SK-MEL-5 (cell line): ENCODE data around the gene COL12A1. TPM values are rescaled to one million over a fixed set of nuclear protein-coding genes. Genes with fewer than 3 reads are reported as not detected.
"Not testable (repeated sequence)": the region's sequence is repeated elsewhere in the genome, so short reads cannot be mapped to it uniquely, and the experiment has no call there.

ENCODE experiments used
- DNase-seq: peaks from one replicate; pipeline ENCODE4 v3.0.0-alpha.2; 2016; ENCODE audit warnings: low read depth, low spot score
- in situ Hi-C: cut with HindIII; loops from 2 replicates; pipeline ENCODE4 v1.10.0; 2016; ENCODE audit warnings: low sequenced_read_pairs, high pct_unique_total_duplicates, low pct_unique_long_range_greater_than_20kb
- total RNA-seq: library from RNA; depleted of rRNA; stranded (reverse); fragments of >200 nt; shearing (Covaris generic); gene quantifications from 2 replicates; pipeline ENCODE4 v1.2.3, GENCODE V29; 2014

Gene COL12A1
- total RNA-seq, 1 experiment from 2014 or later, result 0.29 TPM

DNA sequence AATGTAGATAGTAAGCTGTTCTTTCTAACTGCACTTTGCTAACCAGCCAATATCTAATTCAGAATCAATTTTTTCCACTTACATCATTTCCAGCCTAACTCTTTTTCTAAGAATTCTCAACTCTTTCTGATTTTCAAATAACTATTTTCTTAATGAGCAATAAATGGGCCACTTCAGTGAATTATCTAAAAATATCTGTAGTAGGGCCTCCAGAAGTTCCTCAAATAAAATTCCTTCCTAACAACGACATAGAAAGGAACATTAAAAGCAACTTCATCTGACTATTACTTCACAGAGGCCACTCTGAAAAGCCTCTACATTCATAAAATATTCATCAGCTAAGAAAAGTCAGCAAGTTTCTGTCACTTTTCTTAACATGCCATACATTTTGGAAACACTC, 4.8 kb downstream of the COL12A1 start:
- in situ Hi-C loops, result no loop called here
- no peak for DNase-seq

- in situ Hi-C loops, result no loop called here
- DNase-seq, result no peak
Observed at GRCh38 chr6:75199889-75200288, 6.0 kb downstream of the COL12A1 start.

DNA sequence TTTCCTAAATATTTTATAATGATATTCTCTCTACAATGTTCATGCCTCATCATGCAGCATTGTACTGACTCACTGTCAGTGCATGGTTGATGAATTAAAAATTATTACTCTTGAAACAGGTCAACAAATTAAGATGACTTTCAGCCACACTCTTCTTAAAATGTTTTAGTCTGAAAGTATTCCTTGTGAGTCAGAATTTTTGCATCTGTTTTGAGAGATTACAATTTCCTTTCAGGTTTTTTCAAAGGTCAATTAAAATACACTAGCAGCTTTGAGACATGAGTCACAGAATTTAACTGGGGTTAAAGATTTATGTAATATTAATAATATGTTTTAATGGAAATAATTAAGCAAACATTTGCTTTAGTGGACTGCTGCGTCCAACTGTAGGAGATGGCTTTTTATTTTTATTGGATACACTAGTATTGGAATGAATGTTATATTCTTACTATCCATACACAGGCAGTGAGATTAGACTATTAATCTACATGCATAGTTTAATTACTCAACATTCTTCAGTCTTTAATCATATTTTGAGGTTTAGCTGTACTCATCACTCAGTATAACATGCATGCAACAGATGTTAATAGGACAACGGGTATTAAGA, 9.7 kb downstream of the COL12A1 start:
- no peak for DNase-seq
- in situ Hi-C loops, result no loop called here

DNA sequence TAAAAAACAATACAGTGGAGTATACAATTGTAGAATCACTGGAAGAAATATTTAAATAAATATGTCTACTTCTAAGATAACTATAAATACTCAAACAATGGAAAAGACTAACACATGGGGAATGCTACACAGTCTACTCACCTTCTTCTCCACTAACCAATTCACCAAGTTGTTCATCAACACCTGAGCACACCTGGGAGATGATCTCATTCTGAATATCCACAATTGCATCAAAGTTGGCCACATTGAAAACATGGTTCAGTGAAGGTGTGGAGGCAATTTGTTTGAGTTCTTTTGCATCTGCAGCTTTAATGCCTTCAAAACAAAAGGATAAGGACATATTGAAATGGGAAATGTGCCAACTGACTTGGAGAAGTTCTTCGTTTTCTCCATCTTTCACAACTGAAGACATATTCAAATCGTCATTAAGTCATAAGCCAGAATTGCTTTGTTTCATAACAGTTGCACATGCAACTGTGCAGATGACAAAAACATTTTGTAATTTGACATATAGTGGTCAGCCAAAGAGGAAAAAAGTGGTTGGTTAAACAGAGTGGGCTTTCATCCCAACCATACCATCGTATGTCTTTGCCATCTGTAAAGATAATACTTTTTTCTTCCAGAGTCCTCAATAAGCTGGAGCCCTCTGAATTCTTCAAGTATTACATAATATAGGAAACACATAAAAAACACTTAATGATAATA, 17.5 kb downstream of the COL12A1 start:
- in situ Hi-C loops, result no loop called here
- peak; percentile 26 for DNase-seq

GRCh38 chr6:75186581-75186980, 19.3 kb downstream of the COL12A1 start:
- in situ Hi-C loops, DNase-seq: not testable (repeated sequence)

DNA sequence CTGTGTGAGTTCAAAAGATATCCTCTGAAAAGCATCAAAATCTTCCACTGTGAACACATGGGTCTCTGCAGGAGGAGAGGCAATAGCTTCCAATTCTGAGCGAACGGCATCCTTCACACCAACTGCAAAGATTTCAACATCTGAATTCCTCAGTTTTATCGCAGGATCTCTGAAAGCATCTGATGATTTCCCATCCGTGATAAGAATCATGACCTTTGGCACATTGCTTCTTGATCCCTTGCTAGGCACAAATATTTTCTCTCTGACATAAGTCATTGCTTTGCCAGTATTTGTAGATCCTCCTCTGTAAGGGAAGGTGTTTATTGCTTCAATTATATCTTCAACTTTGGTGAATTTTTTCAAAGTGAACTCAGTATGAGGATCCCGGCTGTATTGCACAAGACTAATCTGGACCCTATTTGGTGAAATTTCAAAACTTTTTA, 22.7 kb downstream of the COL12A1 start:
- no peak for DNase-seq
- in situ Hi-C loops, result no loop called here

- in situ Hi-C loops, result no loop called here
Observed at GRCh38 chr6:75180864-75181263, 25.0 kb downstream of the COL12A1 start.

DNA sequence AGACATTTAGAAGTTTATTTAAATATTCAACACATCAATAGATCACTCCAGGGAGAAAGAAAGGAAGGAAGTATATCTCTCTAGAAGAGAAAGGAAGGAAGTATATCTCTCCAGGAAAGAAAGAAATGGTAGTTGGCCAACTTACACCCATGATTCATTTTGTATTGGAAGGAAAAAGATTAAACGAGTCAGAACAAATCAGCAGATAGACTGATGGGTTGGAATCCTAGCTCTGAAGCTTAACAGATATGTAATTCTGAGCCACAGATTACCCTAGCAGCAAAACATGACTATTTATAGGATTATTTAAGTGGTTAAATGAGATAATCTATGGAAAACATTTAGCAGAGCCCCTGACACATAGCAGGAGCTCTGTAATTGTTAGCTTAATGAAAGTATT, 27.1 kb downstream of the COL12A1 start:
- in situ Hi-C loops, result no loop called here
- DNase-seq, result no peak

More at GRCh38 chr6:75180864-75181263, 25.0 kb downstream of the COL12A1 start:
- DNase-seq, result no peak

- in situ Hi-C loops, result no loop called here
Observed at GRCh38 chr6:75176076-75176582, 29.7 kb downstream of the COL12A1 start.

DNA sequence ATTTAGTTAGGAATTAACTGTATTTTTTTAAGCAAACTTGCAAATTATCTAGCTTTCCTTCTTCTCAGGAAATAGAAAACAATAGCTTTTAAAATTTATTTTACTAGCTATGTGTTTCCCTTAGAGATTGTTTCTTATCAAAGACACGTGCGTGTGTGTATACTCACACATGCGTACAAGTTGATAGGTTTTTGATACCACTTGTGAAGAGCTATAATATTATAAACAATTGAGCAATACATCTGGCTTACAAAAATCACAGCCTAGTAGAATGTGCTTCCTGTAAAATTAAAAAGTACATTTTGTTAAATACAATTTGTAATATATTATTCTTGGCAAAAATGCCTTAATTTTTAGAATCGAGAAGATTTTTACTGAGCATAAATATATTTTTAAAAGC, 33.9 kb downstream of the COL12A1 start:
- DNase-seq, result no peak
- in situ Hi-C loops, result no loop called here

More at GRCh38 chr6:75176076-75176582, 29.7 kb downstream of the COL12A1 start:
- DNase-seq, result no peak

DNA sequence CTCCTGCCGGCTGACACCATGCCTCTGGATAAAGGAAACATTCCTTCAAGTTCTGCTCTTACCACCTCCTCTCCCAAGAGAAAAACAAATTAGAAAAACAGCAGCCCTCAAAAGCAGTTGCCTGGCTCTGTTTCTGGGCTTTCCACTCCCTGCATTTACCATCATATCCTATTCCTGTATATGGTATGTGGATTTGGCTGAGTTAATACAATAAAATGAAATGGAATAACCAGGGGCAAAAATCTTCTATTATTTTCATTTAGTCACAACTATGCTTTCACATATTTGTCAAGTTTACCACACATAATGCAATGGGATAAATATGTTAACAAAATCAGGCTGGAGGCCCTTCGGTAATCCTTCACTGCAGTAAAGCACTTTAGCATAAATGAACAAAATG, 34.3 kb downstream of the COL12A1 start:
- in situ Hi-C loops, result no loop called here
- no peak for DNase-seq

DNA sequence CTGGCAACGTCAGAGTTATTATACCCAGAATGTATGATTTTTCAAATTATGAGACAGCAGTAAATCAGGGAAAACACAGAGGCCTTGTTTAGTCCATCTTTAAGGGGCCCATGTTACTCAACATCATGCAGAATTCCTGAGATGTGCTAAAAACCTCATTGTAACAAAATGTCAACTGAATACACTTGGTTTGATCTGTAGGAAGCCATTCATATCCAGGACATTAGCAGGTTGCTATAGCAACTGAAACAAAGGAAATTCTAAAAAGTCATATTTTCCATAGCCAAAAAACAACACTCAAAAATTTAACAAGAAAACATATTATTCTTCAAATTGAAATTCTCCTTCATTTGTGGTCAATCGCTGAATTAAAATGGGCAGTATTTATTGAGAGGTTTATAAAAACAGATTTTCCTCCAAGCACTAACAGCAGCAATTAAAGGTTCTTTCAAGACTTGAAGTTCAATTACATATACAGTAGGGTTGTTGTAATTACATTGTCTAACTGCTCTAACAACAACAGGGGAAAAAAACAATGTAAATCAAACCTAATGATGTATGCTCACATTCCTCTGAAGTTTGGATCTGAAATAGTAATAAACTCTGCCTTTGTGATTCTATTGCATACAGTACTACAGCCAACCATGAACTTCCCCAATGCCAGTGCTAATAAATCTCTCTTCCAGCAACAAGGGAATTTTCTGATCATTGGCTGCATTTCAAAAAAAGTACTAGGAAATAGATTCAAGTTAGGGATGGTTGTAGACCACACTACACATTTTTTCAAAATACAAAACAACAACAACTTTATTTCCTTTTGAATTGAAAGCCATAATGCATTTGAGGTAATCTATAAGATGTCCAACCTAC, 34.9 kb downstream of the COL12A1 start:
- peak; percentile 72 for DNase-seq
- in situ Hi-C loops, result no loop called here

DNA sequence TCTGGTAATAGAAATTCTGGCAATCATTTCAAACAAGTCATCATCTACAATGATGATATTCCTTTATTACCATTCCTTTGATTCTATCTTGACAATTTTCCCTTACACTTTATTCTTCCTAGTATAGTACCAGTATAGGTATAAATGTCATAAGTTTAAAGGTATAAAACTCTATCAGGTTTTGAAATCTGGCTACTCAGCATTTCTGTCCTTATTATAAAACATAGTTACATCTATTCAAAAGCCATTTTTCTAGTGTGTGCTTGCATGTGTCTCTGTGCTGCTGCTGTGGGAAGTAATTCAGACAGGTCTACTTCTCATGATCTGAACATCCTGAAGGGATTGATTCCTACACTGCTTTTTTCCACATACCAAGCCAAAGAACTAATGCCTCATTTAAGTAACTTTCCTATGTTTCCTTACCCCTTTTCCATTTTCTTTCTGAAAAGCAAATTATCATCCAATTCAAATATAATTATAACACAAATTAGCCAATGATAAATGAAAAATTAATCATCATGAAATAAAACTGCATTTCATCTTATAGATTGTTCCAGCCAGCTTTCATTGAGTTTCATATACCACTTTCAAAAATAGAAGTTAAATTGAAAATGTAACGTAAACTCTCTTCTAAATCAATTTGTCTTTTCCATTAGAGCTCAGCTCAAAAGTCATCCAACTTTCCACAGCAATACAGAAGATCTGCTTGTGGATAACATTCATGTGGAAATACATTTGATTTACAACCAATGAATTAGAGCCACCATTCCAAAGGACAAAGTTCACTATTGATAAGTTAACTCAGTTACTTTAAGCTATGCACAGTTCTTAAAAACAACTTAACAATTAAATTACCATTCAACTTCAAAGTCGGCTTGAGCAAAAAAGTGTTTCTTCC, 35.9 kb downstream of the COL12A1 start:
- no peak for DNase-seq
- in situ Hi-C loops, result no loop called here

- in situ Hi-C loops, result no loop called here
- DNase-seq, result no peak
Observed at GRCh38 chr6:75167851-75168250, 38.0 kb downstream of the COL12A1 start.

GRCh38 chr6:75167325-75167724, 38.5 kb downstream of the COL12A1 start:
- in situ Hi-C loops, result no loop called here
- no peak for DNase-seq

DNA sequence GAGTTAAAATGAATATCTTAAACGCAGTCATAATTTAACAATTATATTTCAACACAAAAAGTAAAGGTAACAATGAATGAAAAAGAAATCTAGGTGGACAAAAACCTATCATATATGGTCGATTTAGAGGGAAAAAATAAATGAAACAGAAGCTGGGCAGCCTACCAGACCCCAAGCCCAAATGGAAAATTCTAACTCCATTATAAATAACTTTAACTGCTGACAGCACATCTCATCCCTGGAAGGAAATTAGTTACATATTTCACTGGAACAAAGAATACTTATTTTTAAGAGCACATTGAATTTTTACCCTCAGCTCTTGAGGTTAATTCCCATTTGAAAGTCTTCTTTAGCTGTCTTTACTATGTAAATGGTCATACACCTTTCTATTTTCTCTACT, 39.1 kb downstream of the COL12A1 start:
- in situ Hi-C loops, result no loop called here
- no peak for DNase-seq

DNA sequence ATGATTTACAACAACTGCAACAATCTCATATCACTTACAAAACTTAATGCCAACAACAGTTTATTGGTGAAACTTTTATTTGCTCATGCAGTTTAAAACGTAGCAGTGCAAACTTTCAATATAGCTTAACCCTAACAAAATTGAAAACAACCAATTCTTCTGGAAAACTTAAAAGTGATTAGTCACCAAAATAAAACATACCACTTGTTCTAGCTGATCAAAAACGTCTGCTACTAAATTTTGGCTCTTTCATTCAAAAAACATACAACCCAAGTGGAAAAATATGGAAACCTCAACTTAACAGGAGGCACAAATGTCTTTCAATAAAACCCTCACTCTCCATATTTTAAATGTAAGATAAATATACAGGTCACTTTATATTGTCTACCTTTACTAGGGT, 39.6 kb downstream of the COL12A1 start:
- in situ Hi-C loops, result no loop called here
- no peak for DNase-seq
